Articular chondrocyte of knee joint (primary cell): ENCODE results near the gene USP17L24. TPM values are rescaled to one million over a fixed set of nuclear protein-coding genes. Genes with fewer than 3 reads are reported as not detected.

Experiments
- total RNA-seq: library from RNA; depleted of rRNA; stranded (reverse); fragments of >200 nt; gene quantifications from 2 replicates; pipeline ENCODE4 v1.2.3, GENCODE V29; 2012

The USP17L24 gene
- not detected in 2 replicates for total RNA-seq

GRCh38 chr4:9324865-9325264, at the start of gene USP17L24:
Gene USP17L24 (plus strand): TSS chr4:9325165. CDS start chr4:9325165, 0 bp downstream.

GRCh38 chr4:9329611-9330010, 4.6 kb downstream of the USP17L24 start, which contains the start of gene USP17L25:
Gene USP17L25 (plus strand): TSS chr4:9329911. CDS start chr4:9329911, 0 bp downstream.

GRCh38 chr4:9334358-9334757, 9.4 kb downstream of the USP17L24 start, which contains the start of gene USP17L26:
Gene USP17L26 (plus strand): TSS chr4:9334658. CDS start chr4:9334658, 0 bp downstream.

GRCh38 chr4:9339103-9339502, 14.1 kb downstream of the USP17L24 start, which contains the start of gene USP17L5:
Gene USP17L5 (plus strand): TSS chr4:9339403. CDS start chr4:9339403, 0 bp downstream.

GRCh38 chr4:9343848-9344247, 18.9 kb downstream of the USP17L24 start, which contains the start of gene USP17L27:
Gene USP17L27 (plus strand): TSS chr4:9344148. CDS start chr4:9344148, 0 bp downstream.

GRCh38 chr4:9348593-9348992, 23.6 kb downstream of the USP17L24 start, which contains the start of gene USP17L28:
Gene USP17L28 (plus strand): TSS chr4:9348893. CDS start chr4:9348893, 0 bp downstream.

GRCh38 chr4:9353338-9353737, 28.4 kb downstream of the USP17L24 start, which contains the start of gene USP17L29:
Gene USP17L29 (plus strand): TSS chr4:9353638. CDS start chr4:9353638, 0 bp downstream.

GRCh38 chr4:9362829-9363228, 37.9 kb downstream of the USP17L24 start, which contains the start of gene USP17L30:
Gene USP17L30 (plus strand): TSS chr4:9363129. CDS start chr4:9363129, 0 bp downstream.

Other genes starting within 250 kb of the USP17L24 start
- not detected in 2 replicates for gene FAM90A26, start 154.8 kb upstream of the USP17L24 start, total RNA-seq
- not detected in 2 replicates for gene USP17L10, start 114.5 kb upstream of the USP17L24 start, total RNA-seq
- gene USP17L11, start 109.8 kb upstream of the USP17L24 start, total RNA-seq = not detected in 2 replicates
- gene USP17L12, start 105.0 kb upstream of the USP17L24 start, total RNA-seq = not detected in 2 replicates
- not detected in 2 replicates for gene USP17L13, start 100.3 kb upstream of the USP17L24 start, total RNA-seq
- gene USP17L15, start 90.8 kb upstream of the USP17L24 start, total RNA-seq = not detected in 2 replicates
- gene USP17L17, start 81.3 kb upstream of the USP17L24 start, total RNA-seq = not detected in 2 replicates
- gene USP17L18, start 76.5 kb upstream of the USP17L24 start, total RNA-seq = not detected in 2 replicates
- gene USP17L19, start 71.8 kb upstream of the USP17L24 start, total RNA-seq = not detected in 2 replicates
- not detected in 2 replicates for gene USP17L20, start 67.0 kb upstream of the USP17L24 start, total RNA-seq
- not detected in 2 replicates for gene USP17L21, start 62.3 kb upstream of the USP17L24 start, total RNA-seq
- gene USP17L22, start 57.5 kb upstream of the USP17L24 start, total RNA-seq = not detected in 2 replicates
- gene USP17L25, start 4.7 kb downstream of the USP17L24 start, total RNA-seq = not detected in 2 replicates
- not detected in 2 replicates for gene USP17L26, start 9.5 kb downstream of the USP17L24 start, total RNA-seq
- gene USP17L5, start 14.2 kb downstream of the USP17L24 start, total RNA-seq = not detected in 2 replicates
- not detected in 2 replicates for gene USP17L27, start 19.0 kb downstream of the USP17L24 start, total RNA-seq
- not detected in 2 replicates for gene USP17L28, start 23.7 kb downstream of the USP17L24 start, total RNA-seq
- not detected in 2 replicates for gene USP17L29, start 28.5 kb downstream of the USP17L24 start, total RNA-seq
- gene USP17L30, start 38.0 kb downstream of the USP17L24 start, total RNA-seq = not detected in 2 replicates
- gene DEFB131A, start 119.2 kb downstream of the USP17L24 start, total RNA-seq = not detected in 2 replicates